Measurements from ENCODE around the gene SFMBT2. TPM values are rescaled to one million over a fixed set of nuclear protein-coding genes. Genes with fewer than 3 reads are reported as not detected.

SFMBT2 gene
- total and polyA plus RNA-seq, 12 donors = 3.7 to 17.9 (median 12.7) TPM

- H3K4me3 ChIP-seq = no peak overlapping the region
- intact Hi-C loops (cut with DNase I) = no loop called here
- 49 to 51% (median 50%) methylated on average over 19 of the region's 19 CpGs for WGBS, 4 donors
These were observed 22.3 kb upstream of the SFMBT2 start for GRCh38 chr10:7432884-7433726.

GRCh38 chr10:7428673-7429350, 18.0 kb upstream of the SFMBT2 start:
- Histone ChIP-seq H3K9me3 (replicated peaks in 1 of 3) (no peaks in the 10 kb centered on the region), H3K4me1 (replicated peaks in 1 of 2) (no peaks in the 10 kb centered on the region), H3K27ac (no peak overlapping the region), H3K4me3 (no peak overlapping the region), H3K36me3 (replicated peaks in 1 of 2) (no peaks in the 10 kb centered on the region), H3K27me3 (no peaks in the 10 kb centered on the region)
- WGBS, 4 donors = 76 to 85% (median 80%) methylated on average over 5 of the region's 5 CpGs
- TF ChIP-seq, protein P1, sequence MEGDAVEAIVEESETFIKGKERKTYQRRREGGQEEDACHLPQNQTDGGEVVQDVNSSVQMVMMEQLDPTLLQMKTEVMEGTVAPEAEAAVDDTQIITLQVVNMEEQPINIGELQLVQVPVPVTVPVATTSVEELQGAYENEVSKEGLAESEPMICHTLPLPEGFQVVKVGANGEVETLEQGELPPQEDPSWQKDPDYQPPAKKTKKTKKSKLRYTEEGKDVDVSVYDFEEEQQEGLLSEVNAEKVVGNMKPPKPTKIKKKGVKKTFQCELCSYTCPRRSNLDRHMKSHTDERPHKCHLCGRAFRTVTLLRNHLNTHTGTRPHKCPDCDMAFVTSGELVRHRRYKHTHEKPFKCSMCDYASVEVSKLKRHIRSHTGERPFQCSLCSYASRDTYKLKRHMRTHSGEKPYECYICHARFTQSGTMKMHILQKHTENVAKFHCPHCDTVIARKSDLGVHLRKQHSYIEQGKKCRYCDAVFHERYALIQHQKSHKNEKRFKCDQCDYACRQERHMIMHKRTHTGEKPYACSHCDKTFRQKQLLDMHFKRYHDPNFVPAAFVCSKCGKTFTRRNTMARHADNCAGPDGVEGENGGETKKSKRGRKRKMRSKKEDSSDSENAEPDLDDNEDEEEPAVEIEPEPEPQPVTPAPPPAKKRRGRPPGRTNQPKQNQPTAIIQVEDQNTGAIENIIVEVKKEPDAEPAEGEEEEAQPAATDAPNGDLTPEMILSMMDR (IDR thresholded peaks at IDR 0.05) = no peak
- no peak for TF ChIP-seq POLR2A (IDR thresholded peaks at IDR 0.05)
- DNase-seq = no peak
- intact Hi-C loops (cut with DNase I) = no loop called here

More at GRCh38 chr10:7432884-7433726, 22.3 kb upstream of the SFMBT2 start:
- TF ChIP-seq POLR2A (IDR thresholded peaks at IDR 0.05) = no peak
- TF ChIP-seq, protein P1 (IDR thresholded peaks at IDR 0.05) = no peak
- no peak overlapping the region for H3K27ac ChIP-seq
- H3K36me3 ChIP-seq (replicated peaks in 1 of 2) = no peaks in the 10 kb centered on the region
- H3K9me3 ChIP-seq (replicated peaks in 1 of 3) = no peaks in the 10 kb centered on the region
- no peak for DNase-seq
- H3K4me1 ChIP-seq (replicated peaks in 1 of 2) = peaks cover 0 to 2% of the 10 kb centered on the region in 2 donors
- no peaks in the 10 kb centered on the region for H3K27me3 ChIP-seq

DNA sequence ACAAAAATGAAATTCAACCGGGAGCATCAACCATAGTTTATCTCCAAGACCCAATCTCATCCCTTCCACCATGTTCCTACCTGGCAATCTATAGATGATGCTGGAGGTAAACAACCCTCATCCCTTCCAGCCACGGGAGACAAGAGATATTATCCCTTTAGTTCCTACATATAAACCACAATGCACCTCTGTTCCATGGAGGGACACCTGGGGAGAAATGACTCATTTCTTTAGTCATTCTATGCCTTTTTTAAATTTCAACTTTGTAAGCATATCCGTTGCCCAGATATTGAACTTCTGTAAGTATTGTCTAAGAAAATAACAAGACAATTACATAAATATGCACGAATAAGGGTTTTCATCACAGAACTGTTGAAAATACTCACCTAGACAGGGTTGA, 15.5 kb upstream of the SFMBT2 start:
- DNase-seq = no peak
- no peaks in the 10 kb centered on the region for H3K36me3 ChIP-seq (replicated peaks in 1 of 2)
- intact Hi-C loops (cut with DNase I) = no loop called here
- H3K4me1 ChIP-seq (replicated peaks in 1 of 2) = no peaks in the 10 kb centered on the region
- H3K27ac ChIP-seq = no peak overlapping the region
- no peaks in the 10 kb centered on the region for H3K9me3 ChIP-seq (replicated peaks in 1 of 3)
- 83 to 93% (median 91%) methylated on average over 4 of the region's 4 CpGs for WGBS, 4 donors
- H3K4me3 ChIP-seq = no peak overlapping the region
- H3K27me3 ChIP-seq = no peaks in the 10 kb centered on the region
- TF ChIP-seq POLR2A (IDR thresholded peaks at IDR 0.05) = no peak
- TF ChIP-seq, protein P1 (IDR thresholded peaks at IDR 0.05) = no peak

DNA sequence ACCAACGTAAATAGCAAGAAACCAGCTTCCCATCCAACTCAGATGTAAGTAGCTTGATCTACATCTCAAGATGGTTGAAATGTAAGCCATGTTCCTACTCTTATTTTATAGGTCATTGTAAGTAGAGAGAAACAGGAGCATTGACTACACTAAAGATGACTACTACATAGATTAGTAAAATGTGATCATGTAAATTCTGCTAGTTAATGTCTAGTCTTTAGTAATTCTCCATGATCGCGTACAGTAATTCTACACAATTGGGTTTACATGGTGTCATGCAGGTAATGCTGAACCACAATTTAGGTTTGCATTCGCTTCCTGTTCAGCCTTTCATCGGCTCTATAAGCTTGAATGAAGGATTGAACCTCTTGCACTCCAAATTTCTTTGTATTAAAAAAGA, 14.9 kb upstream of the SFMBT2 start:
- intact Hi-C loops (cut with DNase I) = no loop called here

More for the DNA sequence above, 14.9 kb upstream of the SFMBT2 start:
- Histone ChIP-seq H3K4me3 (no peak overlapping the region), H3K27me3 (no peaks in the 10 kb centered on the region), H3K4me1 (replicated peaks in 1 of 2) (no peaks in the 10 kb centered on the region), H3K27ac (no peak overlapping the region), H3K36me3 (replicated peaks in 1 of 2) (no peaks in the 10 kb centered on the region), H3K9me3 (replicated peaks in 1 of 3) (no peaks in the 10 kb centered on the region)
- DNase-seq = no peak
- TF ChIP-seq, protein P1 (IDR thresholded peaks at IDR 0.05) = no peak
- TF ChIP-seq POLR2A (IDR thresholded peaks at IDR 0.05) = no peak
- 93 to 99% (median 95%) methylated on average over 5 of the region's 5 CpGs for WGBS, 4 donors
